ENCODE measurements around the gene RELL1. TPM values are rescaled to one million over a fixed set of nuclear protein-coding genes. Genes with fewer than 3 reads are reported as not detected.

The RELL1 gene
- total RNA-seq, 1 experiment from 2014 or later = 45.3 TPM

GRCh38 chr4:37662861-37663390 is 23.2 kb downstream of the RELL1 start:
- Histone ChIP-seq H3K27me3 (replicated peaks; ENCODE audit: control insufficient read depth, insufficient read depth, low read length) (no peaks in the 10 kb centered on the region), H3K4me3 (ENCODE audit: low read depth, low read length) (no peak overlapping the region), H3K4me1 (peaks cover 62% of the 10 kb centered on the region), H3K9me3 (no peaks in the 10 kb centered on the region), H3K36me3 (ENCODE audit: control insufficient read depth, insufficient read depth, low read length) (no peaks in the 10 kb centered on the region)
- TF ChIP-seq, protein P1, sequence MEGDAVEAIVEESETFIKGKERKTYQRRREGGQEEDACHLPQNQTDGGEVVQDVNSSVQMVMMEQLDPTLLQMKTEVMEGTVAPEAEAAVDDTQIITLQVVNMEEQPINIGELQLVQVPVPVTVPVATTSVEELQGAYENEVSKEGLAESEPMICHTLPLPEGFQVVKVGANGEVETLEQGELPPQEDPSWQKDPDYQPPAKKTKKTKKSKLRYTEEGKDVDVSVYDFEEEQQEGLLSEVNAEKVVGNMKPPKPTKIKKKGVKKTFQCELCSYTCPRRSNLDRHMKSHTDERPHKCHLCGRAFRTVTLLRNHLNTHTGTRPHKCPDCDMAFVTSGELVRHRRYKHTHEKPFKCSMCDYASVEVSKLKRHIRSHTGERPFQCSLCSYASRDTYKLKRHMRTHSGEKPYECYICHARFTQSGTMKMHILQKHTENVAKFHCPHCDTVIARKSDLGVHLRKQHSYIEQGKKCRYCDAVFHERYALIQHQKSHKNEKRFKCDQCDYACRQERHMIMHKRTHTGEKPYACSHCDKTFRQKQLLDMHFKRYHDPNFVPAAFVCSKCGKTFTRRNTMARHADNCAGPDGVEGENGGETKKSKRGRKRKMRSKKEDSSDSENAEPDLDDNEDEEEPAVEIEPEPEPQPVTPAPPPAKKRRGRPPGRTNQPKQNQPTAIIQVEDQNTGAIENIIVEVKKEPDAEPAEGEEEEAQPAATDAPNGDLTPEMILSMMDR (IDR thresholded peaks at IDR 0.05; ENCODE audit: insufficient read depth in 1 of 2, low read depth in 1 of 2, low read length in 1 of 2, severe bottlenecking in 1 of 2, unreplicated experiment in 1 of 2) = no peak
- Mint-ChIP-seq H3K36me3 (ENCODE audit: insufficient read depth, unreplicated experiment) (peaks cover 18% of the 10 kb centered on the region), H3K27me3 (ENCODE audit: insufficient read depth, unreplicated experiment) (no peaks in the 10 kb centered on the region), H3K9me3 (ENCODE audit: unreplicated experiment) (no peaks in the 10 kb centered on the region), H3K27ac (ENCODE audit: unreplicated experiment) (peak overlapping the region; percentile 82), H3K4me3 (ENCODE audit: unreplicated experiment) (peak overlapping the region; percentile 35), H3K4me1 (ENCODE audit: low read depth, unreplicated experiment) (peaks cover 22% of the 10 kb centered on the region)
- BruUV-seq (replicated peaks) = no TSS peak
- intact Hi-C loops (cut with micrococcal nuclease; ENCODE audit: unreplicated experiment) = no loop called here
- no peak for DNase-seq
- CTCF ChIA-PET = no interaction called here
- POLR2A ChIA-PET = no interaction called here

GRCh38 chr4:37662251-37662650 is 23.9 kb downstream of the RELL1 start:
- Mint-ChIP-seq H3K9me3 (ENCODE audit: unreplicated experiment) (peaks cover 6% of the 10 kb centered on the region), H3K36me3 (ENCODE audit: insufficient read depth, unreplicated experiment) (peaks cover 20% of the 10 kb centered on the region), H3K4me1 (ENCODE audit: low read depth, unreplicated experiment) (peaks cover 22% of the 10 kb centered on the region), H3K4me3 (ENCODE audit: unreplicated experiment) (no peak overlapping the region), H3K27me3 (ENCODE audit: insufficient read depth, unreplicated experiment) (no peaks in the 10 kb centered on the region), H3K27ac (ENCODE audit: unreplicated experiment) (peak overlapping the region; percentile 70)
- Histone ChIP-seq H3K36me3 (ENCODE audit: control insufficient read depth, insufficient read depth, low read length) (no peaks in the 10 kb centered on the region), H3K4me3 (ENCODE audit: low read depth, low read length) (no peak overlapping the region), H3K27me3 (replicated peaks; ENCODE audit: control insufficient read depth, insufficient read depth, low read length) (no peaks in the 10 kb centered on the region), H3K9me3 (no peaks in the 10 kb centered on the region), H3K4me1 (peaks cover 56% of the 10 kb centered on the region)
- POLR2A ChIA-PET = no interaction called here
- no TSS peak for BruUV-seq (replicated peaks)
- intact Hi-C loops (cut with micrococcal nuclease; ENCODE audit: unreplicated experiment) = no loop called here
- TF ChIP-seq, protein P1 (IDR thresholded peaks at IDR 0.05; ENCODE audit: insufficient read depth in 1 of 2, low read depth in 1 of 2, low read length in 1 of 2, severe bottlenecking in 1 of 2, unreplicated experiment in 1 of 2) = no peak
- CTCF ChIA-PET = no interaction called here
- no peak for DNase-seq

DNA sequence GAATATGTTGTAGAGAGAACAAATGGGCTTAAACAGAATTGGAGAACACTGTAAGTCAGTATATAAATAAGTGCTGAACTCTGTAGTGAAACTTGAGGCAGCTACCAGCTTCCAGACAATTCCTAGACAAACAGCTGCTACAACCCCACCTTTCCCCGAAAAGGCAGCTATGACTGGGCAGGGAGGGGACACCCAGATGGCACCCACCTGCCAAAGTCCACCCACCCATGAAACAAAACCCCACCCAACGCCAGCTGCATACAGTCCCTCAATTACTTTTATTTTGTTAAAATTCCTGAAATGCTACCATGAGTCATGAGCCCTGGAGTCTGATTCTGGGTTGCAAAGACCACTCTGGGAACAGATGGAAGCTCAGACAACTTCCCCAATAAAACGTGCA is 24.4 kb downstream of the RELL1 start:
- BruUV-seq (replicated peaks) = no TSS peak
- peaks cover 10% of the 10 kb centered on the region for H3K9me3 Mint-ChIP-seq (ENCODE audit: unreplicated experiment)
- no peaks in the 10 kb centered on the region for H3K27me3 Mint-ChIP-seq (ENCODE audit: insufficient read depth, unreplicated experiment)
- TF ChIP-seq, protein P1 (IDR thresholded peaks at IDR 0.05; ENCODE audit: insufficient read depth in 1 of 2, low read depth in 1 of 2, low read length in 1 of 2, severe bottlenecking in 1 of 2, unreplicated experiment in 1 of 2) = no peak
- Histone ChIP-seq H3K9me3 (no peaks in the 10 kb centered on the region), H3K27me3 (replicated peaks; ENCODE audit: control insufficient read depth, insufficient read depth, low read length) (no peaks in the 10 kb centered on the region), H3K4me1 (peaks cover 51% of the 10 kb centered on the region), H3K4me3 (ENCODE audit: low read depth, low read length) (no peak overlapping the region), H3K36me3 (ENCODE audit: control insufficient read depth, insufficient read depth, low read length) (no peaks in the 10 kb centered on the region)
- H3K4me3 Mint-ChIP-seq (ENCODE audit: unreplicated experiment) = no peak overlapping the region
- POLR2A ChIA-PET = no interaction called here
- H3K36me3 Mint-ChIP-seq (ENCODE audit: insufficient read depth, unreplicated experiment) = peaks cover 23% of the 10 kb centered on the region
- CTCF ChIA-PET = no interaction called here
- H3K4me1 Mint-ChIP-seq (ENCODE audit: low read depth, unreplicated experiment) = peaks cover 18% of the 10 kb centered on the region
- intact Hi-C loops (cut with micrococcal nuclease; ENCODE audit: unreplicated experiment) = no loop called here
- no peak for DNase-seq
- H3K27ac Mint-ChIP-seq (ENCODE audit: unreplicated experiment) = peak overlapping the region; percentile 70

All from Caco-2 (cell line).